ENCODE measurements around the gene SLC23A3.

The SLC23A3 gene

DNA sequence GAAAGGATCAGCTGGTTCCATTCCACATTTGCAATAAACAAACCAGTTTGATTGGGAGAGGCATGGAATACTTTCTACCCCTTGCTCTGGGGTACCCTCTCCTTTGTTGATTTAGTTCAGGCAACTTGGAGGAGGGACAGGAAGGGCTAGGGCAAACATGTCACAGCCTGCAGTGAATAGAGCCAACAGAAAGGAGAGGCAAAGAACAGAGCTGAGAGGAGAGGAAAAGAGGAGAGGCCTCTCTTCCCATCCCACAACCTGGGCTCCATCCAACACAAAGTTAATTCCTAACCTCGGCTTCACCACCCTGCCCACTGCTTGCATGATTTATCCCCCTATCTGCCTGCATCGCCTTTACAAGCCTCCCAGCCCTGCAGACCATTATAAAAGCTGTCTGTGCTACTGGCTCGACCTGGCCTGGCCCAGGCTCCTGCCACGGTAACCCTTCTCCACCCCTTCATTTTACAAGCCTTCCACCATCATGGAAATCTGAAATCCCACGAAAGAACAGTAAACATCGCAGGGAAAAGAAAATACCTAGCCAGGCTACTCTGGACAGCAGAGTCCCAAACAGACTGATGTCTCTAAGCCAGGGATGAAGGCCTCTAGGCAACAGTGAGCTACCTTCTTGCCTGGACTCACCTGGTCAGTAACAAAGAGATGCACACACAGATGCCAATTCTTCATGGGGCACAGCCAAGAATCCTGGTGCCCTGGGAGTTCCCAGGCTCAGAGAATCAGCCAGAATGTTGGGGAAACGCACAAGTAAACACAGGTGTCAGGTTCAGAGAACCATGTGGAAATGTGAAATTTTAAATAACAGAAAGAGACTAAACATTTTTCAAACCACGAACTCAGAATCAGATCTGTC is 52.8 kb downstream of the SLC23A3 start:
- in situ Hi-C loops (cut with MboI; ENCODE audit: low sequenced_read_pairs), result no loop called here

DNA sequence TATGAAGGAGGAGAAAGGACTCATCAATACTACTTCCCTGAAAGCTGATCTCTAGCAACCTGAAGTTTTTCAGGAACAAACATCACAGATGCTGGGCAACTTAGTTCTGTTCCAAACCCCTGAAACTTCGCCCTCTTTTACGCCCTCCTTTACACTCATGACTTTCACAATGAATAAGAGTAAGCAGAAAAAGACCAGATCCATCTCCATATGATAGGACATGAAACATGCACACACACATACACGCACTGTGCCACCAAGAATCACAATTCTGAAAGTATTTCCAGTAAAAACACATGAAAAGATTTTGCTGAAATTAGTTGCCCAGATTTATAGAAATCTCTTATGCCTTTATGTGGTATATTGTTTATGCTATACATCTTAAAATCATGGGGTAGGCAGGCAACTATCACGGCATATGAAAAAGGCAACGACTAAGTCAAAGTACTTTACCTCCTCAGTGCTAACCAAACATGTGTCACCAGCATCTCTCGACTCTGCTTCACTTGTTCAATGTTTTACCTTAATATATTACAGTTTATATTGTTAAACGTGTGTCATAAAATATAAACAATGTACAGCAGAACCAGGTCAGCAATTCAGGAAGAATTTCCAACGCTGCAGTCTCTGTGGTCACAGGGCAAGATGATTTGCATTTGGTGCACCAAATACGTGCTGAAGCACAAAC is 57.0 kb downstream of the SLC23A3 start:
- in situ Hi-C loops (cut with MboI; ENCODE audit: low sequenced_read_pairs), result no loop called here

DNA sequence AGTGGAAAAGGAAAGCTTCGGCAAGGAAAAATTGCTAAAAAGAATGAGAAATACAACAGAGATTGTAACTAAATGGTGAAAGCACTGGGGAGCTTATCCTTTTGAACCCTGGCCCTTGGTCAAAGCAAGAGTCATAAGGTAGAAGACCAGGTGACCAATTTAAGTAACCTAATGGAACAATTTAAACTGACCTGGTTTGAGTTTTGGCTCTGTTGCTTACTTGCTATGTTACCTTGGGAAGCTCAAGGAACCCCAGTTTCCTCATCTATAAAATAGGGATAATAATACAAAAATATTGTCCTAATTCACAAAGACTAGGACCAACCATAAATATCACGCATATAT is 57.8 kb downstream of the SLC23A3 start:
- in situ Hi-C loops (cut with MboI; ENCODE audit: low sequenced_read_pairs), result no loop called here

Measured in HL-60/S4 treated with phorbol 12-myristate 13-acetate at 8.2 ng/mL for 4 days and 3 days (cell line).